K562 (cell line): Measurements from ENCODE around the gene SLX4IP. TPM values are rescaled to one million over a fixed set of nuclear protein-coding genes. Genes with fewer than 3 reads are reported as not detected.

Source experiments
- GTF2A2 ChIP-seq: IDR thresholded peaks from 2 replicates; pipeline ENCODE4 v1.6.1; 2016; ENCODE audit warnings: mild to moderate bottlenecking, missing genetic modification characterization, missing compliant biosample characterization
- HMBOX1 ChIP-seq: sonication (generic); IDR thresholded peaks from 2 replicates; pipeline ENCODE4 v1.6.1; 2016
- MGA ChIP-seq: fragments of 450-650 bp; IDR thresholded peaks from 2 replicates; pipeline ENCODE4 v1.6.1; 2016; ENCODE audit warnings: mild to moderate bottlenecking, moderate library complexity
- PHF21A ChIP-seq: fragments of 450-650 bp; IDR thresholded peaks from 2 replicates; pipeline ENCODE4 v1.6.1; 2017; ENCODE audit warnings: low read depth, borderline replicate concordance
- TAL1 ChIP-seq: fragments of 450-650 bp; IDR thresholded peaks from 2 replicates; pipeline ENCODE4 v1.6.1; 2016; ENCODE audit warnings: mild to moderate bottlenecking
- ZNF592 ChIP-seq: fragments of 450-650 bp; IDR thresholded peaks from 2 replicates; pipeline ENCODE4 v1.6.1; 2017; ENCODE audit warnings: antibody characterized with exemption, mild to moderate bottlenecking
- polyA plus RNA-seq, 8 experiments: library from polyadenylated mRNA; depleted of rRNA in 4 of 8; stranded (reverse) in 5 of 8; unstranded in 3 of 8; fragments of >200 nt; fragmentation: Nextera tagmentation in 2 of 8; fragmentation: Illumina TruSeq in 1 of 8; extraction: Ambion mirVana in 2 of 8; extraction: Trizol in 1 of 8; gene quantifications; 2 replicates each; pipeline versions ENCODE4 v1.2.1 to v1.2.3, GENCODE V29; 2011 to 2014; ENCODE audit warnings: inconsistent platforms in 1 of 8, missing spikeins in 1 of 8
- total RNA-seq, 7 experiments: library from RNA; depleted of rRNA in 6 of 7; stranded (reverse); fragments of >200 nt in 6 of 7; fragmentation: Illumina TruSeq in 2 of 7; extraction: Trizol in 2 of 7; gene quantifications; 2 replicates each; pipeline versions ENCODE4 v1.2.1 to v1.2.3, GENCODE V29; 2011 to 2021; ENCODE audit warnings: low replicate concordance in 1 of 7

SLX4IP gene
- total and polyA plus RNA-seq, 9 of the 15 experiments (the other 6 are each of a cell fraction or from before 2014, with no cell fraction given), result 1.5 to 5.9 (median 3.5) TPM

- TF ChIP-seq MGA (no peak), ZNF592 (0 out of 2 replicates have a peak, but pooled peaks have one; percentile 11), PHF21A (no peak), GTF2A2 (no peak), TAL1 (no peak), HMBOX1 (peak; percentile 97)
These were observed 40.1 kb downstream of the SLX4IP start (continued) for GRCh38 chr20:10475225-10475624.
